HepG2 (cell line): Measurements from ENCODE around the gene LDLR. TPM values are rescaled to one million over a fixed set of nuclear protein-coding genes. Genes with fewer than 3 reads are reported as not detected.
A peak's percentile ranks its signal among the peaks of the same experiment; 100 is the strongest.

Source experiments
- ATAC-seq: fragments of 200-7000 bp; cut with Tn5 transposase; 3 replicates; pipeline ENCODE4 v1.9.1; 2020; ENCODE audit warnings: mild to moderate bottlenecking, moderate library complexity
- BruUV-seq: library from RNA; stranded (reverse); fragments of 400-500 nt; replicated peaks from 2 replicates; lab custom pipeline; 2021; lab: Mats Ljungman, UMichigan
- CTCF ChIA-PET: fragments of 300-600 bp; formaldehyde crosslinking; extraction: SDS; loops from one replicate; lab custom pipeline; 2021; ENCODE audit warnings: low total read pairs, inconsistent platforms, low intra/inter-chr PET ratio; lab: Yijun Ruan, JAX
- POLR2A ChIA-PET: fragments of 350-600 bp; sonication (Branson Sonifier 250); formaldehyde crosslinking; loops from one replicate; lab custom pipeline; 2020; ENCODE audit warnings: antibody characterized with exemption, inconsistent platforms; lab: Yijun Ruan, JAX
- DNase-seq: peaks from one replicate; pipeline ENCODE4 v3.0.0-alpha.2; 2015; ENCODE audit warnings: low spot score
- FAIRE-seq: peaks from 3 replicates; lab custom pipeline; 2011; peaks lifted over from hg19 to GRCh38; lab: Jason Lieb, UNC
- H2AFZ ChIP-seq: one replicate; pipeline ENCODE4 v1.6.1; 2011; ENCODE audit warnings: low read length, inconsistent platforms
- H3K27ac ChIP-seq: fragments of 300-600 bp; 3 replicates; pipeline ENCODE4 v1.8.0; 2011; ENCODE audit warnings: mixed run types, mild to moderate bottlenecking, mixed read lengths, low read length, inconsistent platforms; ENCODE audit not compliant: insufficient read depth; ENCODE audit errors: extremely low read length
- H3K27me3 ChIP-seq, 2 experiments: fragments of 200-600 bp in 1 of 2; 2 replicates in 1 of 2; 3 replicates in 1 of 2; pipeline versions ENCODE4 v1.6.0 to v1.8.0; 2011; ENCODE audit warnings: low read length in 2 of 2, mild to moderate bottlenecking in 2 of 2, moderate library complexity in 2 of 2, inconsistent platforms in 1 of 2; ENCODE audit not compliant: insufficient read depth in 2 of 2, control insufficient read depth in 1 of 2
- H3K36me3 ChIP-seq, 2 experiments: fragments of 200-600 bp in 1 of 2; replicated peaks in 1 of 2; 2 replicates in 1 of 2; 3 replicates in 1 of 2; pipeline versions ENCODE4 v1.5.1 to v1.8.0; 2011; ENCODE audit warnings: low read length in 2 of 2, inconsistent platforms in 1 of 2; ENCODE audit not compliant: insufficient read depth in 2 of 2, control insufficient read depth in 1 of 2
- H3K4me1 ChIP-seq: 2 replicates; pipeline ENCODE4 v1.5.1; 2012; ENCODE audit warnings: low read length, inconsistent platforms; ENCODE audit not compliant: insufficient read depth
- H3K4me2 ChIP-seq: 2 replicates; pipeline ENCODE4 v1.6.0; 2011; ENCODE audit warnings: low read depth, low read length, inconsistent platforms
- H3K4me3 ChIP-seq, 3 experiments: fragments of 200-600 bp in 1 of 3; sonication (generic), shearing (Covaris generic) in 1 of 3; replicated peaks in 1 of 3; 2 replicates each; pipeline ENCODE4 v1.5.1; 2011 to 2016; ENCODE audit warnings: low read length in 3 of 3, inconsistent platforms in 2 of 3, low read depth in 2 of 3, mild to moderate bottlenecking in 2 of 3, control low read depth in 1 of 3, mixed read lengths in 1 of 3; ENCODE audit not compliant: insufficient read depth in 1 of 3
- H3K79me2 ChIP-seq: one replicate; pipeline ENCODE4 v1.6.1; 2011; ENCODE audit warnings: low read length, inconsistent platforms; ENCODE audit not compliant: insufficient read depth
- H3K9ac ChIP-seq: 2 replicates; pipeline ENCODE4 v1.6.0; 2011; ENCODE audit warnings: mild to moderate bottlenecking, low read depth, low read length, inconsistent platforms; ENCODE audit not compliant: insufficient read depth
- H3K9me3 ChIP-seq: 2 replicates; pipeline ENCODE4 v1.5.1; 2012; ENCODE audit warnings: mild to moderate bottlenecking, low read length
- H4K20me1 ChIP-seq: 2 replicates; pipeline ENCODE4 v1.6.0; 2011; ENCODE audit warnings: inconsistent platforms, mild to moderate bottlenecking, low read length, moderate library complexity; ENCODE audit not compliant: insufficient read depth
- BRD4 ChIP-seq: sonication (generic); formaldehyde crosslinking; IDR thresholded peaks from 2 replicates; pipeline ENCODE4 v1.4.0; 2020; ENCODE audit warnings: missing genetic modification reagents
- CREBL2 ChIP-seq: sonication (generic); formaldehyde crosslinking; IDR thresholded peaks from 2 replicates; pipeline ENCODE4 v1.8.1; 2023; ENCODE audit warnings: missing genetic modification reagents, mild to moderate bottlenecking, borderline replicate concordance
- DNMT1 ChIP-seq: sonication (generic); formaldehyde crosslinking; IDR thresholded peaks from 2 replicates; pipeline ENCODE4 v1.5.1; 2020; ENCODE audit warnings: mild to moderate bottlenecking, missing genetic modification reagents
- MAFF ChIP-seq: IDR thresholded peaks from 2 replicates; pipeline ENCODE4 v1.6.1; 2011; ENCODE audit warnings: low read depth, low read length, improper control_type of control experiment
- MAFG ChIP-seq: sonication (generic); formaldehyde crosslinking; IDR thresholded peaks from 2 replicates; pipeline ENCODE4 v1.5.1; 2020; ENCODE audit warnings: mild to moderate bottlenecking, missing genetic modification reagents
- MAFK ChIP-seq, 2 experiments: IDR thresholded peaks in 1 of 2; conservative IDR thresholded peaks in 1 of 2; 2 replicates each; pipeline ENCODE4 v1.6.1; 2011; ENCODE audit warnings: improper control_type of control experiment in 2 of 2, low read length in 2 of 2
- PPARG ChIP-seq: conservative IDR thresholded peaks from 2 replicates; pipeline ENCODE4 v1.6.1; 2016; ENCODE audit warnings: missing biosample characterization, missing genetic modification reagents
- RELA ChIP-seq: sonication (generic); formaldehyde crosslinking; IDR thresholded peaks from 2 replicates; pipeline ENCODE4 v1.4.0; 2020; ENCODE audit warnings: missing genetic modification reagents
- RFX3 ChIP-seq: IDR thresholded peaks from 2 replicates; pipeline ENCODE4 v1.6.1; 2016; ENCODE audit warnings: missing biosample characterization, missing genetic modification reagents
- RFX5 ChIP-seq: IDR thresholded peaks from 2 replicates; pipeline ENCODE4 v1.6.1; 2011; ENCODE audit warnings: low read depth, low read length, improper control_type of control experiment
- RXRA ChIP-seq: sonication (generic); formaldehyde crosslinking; IDR thresholded peaks from 2 replicates; pipeline ENCODE4 v1.5.1; 2020; ENCODE audit warnings: missing genetic modification reagents
- TBX2 ChIP-seq: sonication (generic); formaldehyde crosslinking; IDR thresholded peaks from 2 replicates; pipeline ENCODE4 v1.5.0; 2020; ENCODE audit warnings: missing genetic modification reagents, mild to moderate bottlenecking, borderline replicate concordance
- YEATS4 ChIP-seq: sonication (generic); formaldehyde crosslinking; IDR thresholded peaks from 2 replicates; pipeline ENCODE4 v1.4.0; 2020; ENCODE audit warnings: missing genetic modification reagents, borderline replicate concordance
- ZFY ChIP-seq: sonication (generic); formaldehyde crosslinking; IDR thresholded peaks from 2 replicates; pipeline ENCODE4 v1.4.0; 2020; ENCODE audit warnings: missing genetic modification reagents
- ZNF687 ChIP-seq: sonication (generic); formaldehyde crosslinking; IDR thresholded peaks from 2 replicates; pipeline ENCODE4 v1.5.1; 2020; ENCODE audit warnings: mild to moderate bottlenecking, missing genetic modification reagents, moderate library complexity
- ZNF710 ChIP-seq: sonication (generic); formaldehyde crosslinking; IDR thresholded peaks from 2 replicates; pipeline ENCODE4 v1.5.0; 2020; ENCODE audit warnings: mild to moderate bottlenecking, missing genetic modification reagents, borderline replicate concordance
- ZSCAN29 ChIP-seq: sonication (generic); formaldehyde crosslinking; conservative IDR thresholded peaks from 2 replicates; pipeline ENCODE4 v1.4.0; 2020; ENCODE audit warnings: mild to moderate bottlenecking, missing genetic modification reagents
- WGBS: methylation state at CpG from one replicate; pipeline ENCODE4 v1.1.6; 2017; ENCODE audit warnings: low lambda C conversion rate; 5-methylcytosine and 5-hydroxymethylcytosine counted together
- in situ Hi-C: cut with HindIII; loops from 2 replicates; pipeline ENCODE4 v1.10.0; 2017; ENCODE audit warnings: low pct_unique_long_range_greater_than_20kb; ENCODE audit not compliant: extremely low pct_ligation_motif_present
- intact Hi-C: fragments of 100-400 bp; cut with micrococcal nuclease; formaldehyde crosslinking; loops from one replicate; pipeline ENCODE4 v1.10.0; 2022; ENCODE audit not compliant: unreplicated experiment
- polyA plus RNA-seq, 8 experiments: library from polyadenylated mRNA; depleted of rRNA in 3 of 8; stranded (reverse) in 7 of 8; unstranded in 1 of 8; fragments of >200 nt; fragmentation: Illumina TruSeq in 4 of 8; extraction: Trizol in 4 of 8; gene quantifications; 2 replicates each; pipeline versions ENCODE4 v1.2.1 to v1.2.3, GENCODE V29; 2011 to 2016; ENCODE audit warnings: low read depth in 4 of 8, missing spikeins in 1 of 8, mixed read lengths in 1 of 8; ENCODE audit not compliant: insufficient read depth in 1 of 8
- total RNA-seq, 5 experiments: library from RNA; depleted of rRNA; stranded (reverse); fragments of >200 nt; fragmentation: Illumina TruSeq; extraction: Trizol; gene quantifications; 2 replicates each; pipeline ENCODE4 v1.2.3, GENCODE V29; 2016; ENCODE audit warnings: low read depth in 1 of 5

LDLR gene
- total and polyA plus RNA-seq, 2 of the 13 experiments (the other 11 are each of a cell fraction or from before 2014, with no cell fraction given): 51.6 to 92.5 TPM

GRCh38 chr19:11063434-11063833, 25.8 kb upstream of the LDLR start (continued):
- TF ChIP-seq ZSCAN29 (CRISPR knock-in tag): no peak
- TF ChIP-seq RFX3 (CRISPR knock-in tag): no peak
- TF ChIP-seq RELA (CRISPR knock-in tag): no peak

GRCh38 chr19:11064831-11065303, 24.4 kb upstream of the LDLR start:
- CTCF ChIA-PET: no interaction called here
- Histone ChIP-seq H3K27ac (no peak overlapping the region), H3K36me3 (peaks cover 3 to 6% of the 10 kb centered on the region in 2 experiments; a peak in 3 of 5 replicates), H3K9ac (no peak overlapping the region), H3K9me3 (no peaks in the 10 kb centered on the region), H4K20me1 (no peaks in the 10 kb centered on the region), H3K4me2 (no peak overlapping the region), H3K4me3 (no peak overlapping the region), H3K79me2 (no peaks in the 10 kb centered on the region), H2AFZ (no peak overlapping the region), H3K4me1 (peaks cover 41% of the 10 kb centered on the region), H3K27me3 (no peaks in the 10 kb centered on the region)
- no TSS peak for BruUV-seq
- DNase-seq (no peak), ATAC-seq (no peak), FAIRE-seq (no peak)
- 82% methylated on average over 10 of the region's 10 CpGs for WGBS
- in situ Hi-C loops (no loop called here), intact Hi-C loops (no loop called here)
- POLR2A ChIA-PET: no interaction called here
- peak; percentile 100 for TF ChIP-seq MAFF
- no peak for TF ChIP-seq DNMT1 (CRISPR knock-in tag)
- peak; percentile 13; the same call in 1 of the 2 replicates for TF ChIP-seq ZFY
- 0 out of 2 replicates have a peak, but pooled peaks have one; percentile 12 for TF ChIP-seq ZNF687 (CRISPR knock-in tag)
- TF ChIP-seq YEATS4 (CRISPR knock-in tag): no peak
- no peak for TF ChIP-seq CREBL2
- TF ChIP-seq MAFK (conservative IDR thresholded peaks at IDR 0.05 in 1 of 2, IDR thresholded peaks at IDR 0.05 in 1 of 2; ENCODE audit: low read length in 2 of 2): peak; percentile 100
- 0 out of 2 replicates have a peak, but pooled peaks have one; percentile 11 for TF ChIP-seq TBX2
- peak; percentile 37; the same call in 1 of the 2 replicates for TF ChIP-seq RXRA (CRISPR knock-in tag)
- 0 out of 2 replicates have a peak, but pooled peaks have one; percentile 36 for TF ChIP-seq ZNF710 (CRISPR knock-in tag)
- TF ChIP-seq BRD4: no peak
- no peak for TF ChIP-seq PPARG (CRISPR knock-in tag)
- peak; percentile 83; the same call in 1 of the 2 replicates for TF ChIP-seq RFX5
- peak; percentile 96 for TF ChIP-seq MAFG (CRISPR knock-in tag)
